NCI-H2107 (cell line): ENCODE results near the gene MAP9.
"Not testable (repeated sequence)": the region's sequence is repeated elsewhere in the genome, so short reads cannot be mapped to it uniquely, and the experiment has no call there.

ENCODE experiments used
- DNase-seq: peaks from one replicate; lab custom pipeline; 2025; lab: John Stamatoyannopoulos, UW

The MAP9 gene

GRCh38 chr4:155342142-155342541, 34.6 kb downstream of the MAP9 start:
- no peak for DNase-seq

GRCh38 chr4:155339999-155340398, 36.8 kb downstream of the MAP9 start:
- DNase-seq, result no peak

GRCh38 chr4:155339588-155339987, 37.2 kb downstream of the MAP9 start:
- no peak for DNase-seq

- DNase-seq, result no peak
Observed at GRCh38 chr4:155338196-155338595, 38.6 kb downstream of the MAP9 start.

GRCh38 chr4:155336242-155336641, 40.5 kb downstream of the MAP9 start:
- DNase-seq, result no peak

GRCh38 chr4:155331478-155331877, 45.3 kb downstream of the MAP9 start:
- DNase-seq, result no peak

- no peak for DNase-seq
Observed at GRCh38 chr4:155322782-155323181, 54.0 kb downstream of the MAP9 start.

- no peak for DNase-seq
Observed at GRCh38 chr4:155321006-155321405, 55.8 kb downstream of the MAP9 start.

GRCh38 chr4:155319516-155319915, 57.2 kb downstream of the MAP9 start:
- no peak for DNase-seq

GRCh38 chr4:155312027-155312426, 64.7 kb downstream of the MAP9 start:
- not testable (repeated sequence) for DNase-seq

- DNase-seq, result no peak
Observed at GRCh38 chr4:155307731-155308277, 69.0 kb downstream of the MAP9 start.

GRCh38 chr4:155305619-155306018, 71.1 kb downstream of the MAP9 start:
- DNase-seq, result no peak

- DNase-seq, result no peak
Observed at GRCh38 chr4:155304375-155304774, 72.4 kb downstream of the MAP9 start.

- no peak for DNase-seq
Observed at GRCh38 chr4:155299103-155299502, 77.7 kb downstream of the MAP9 start.
